HG03457 (cell line): ENCODE measurements around the gene SPOCK1.

Source experiments
- ATAC-seq: cut with Tn5 transposase; IDR thresholded peaks from one replicate; pipeline ENCODE4 v1.9.1; 2021; ENCODE audit warnings: moderate number of reproducible peaks; ENCODE audit not compliant: unreplicated experiment

The SPOCK1 gene

GRCh38 chr5:137037848-137038247 is 461.3 kb downstream of the SPOCK1 start:
- no peak for ATAC-seq

- ATAC-seq, result no peak
Observed at GRCh38 chr5:137036640-137037039, 462.5 kb downstream of the SPOCK1 start.

- ATAC-seq, result no peak
Observed at GRCh38 chr5:137035480-137035878, 463.6 kb downstream of the SPOCK1 start.

GRCh38 chr5:137034764-137035479 is 464.2 kb downstream of the SPOCK1 start:
- no peak for ATAC-seq

GRCh38 chr5:137034213-137034612 is 464.9 kb downstream of the SPOCK1 start:
- no peak for ATAC-seq

GRCh38 chr5:137032929-137033328 is 466.2 kb downstream of the SPOCK1 start:
- ATAC-seq, result no peak

GRCh38 chr5:137027758-137028157 is 471.4 kb downstream of the SPOCK1 start:
- no peak for ATAC-seq

- ATAC-seq, result no peak
Observed at GRCh38 chr5:137026296-137026695, 472.8 kb downstream of the SPOCK1 start.

- ATAC-seq, result no peak
Observed at GRCh38 chr5:137024044-137024443, 475.1 kb downstream of the SPOCK1 start.

GRCh38 chr5:137023371-137023770 is 475.8 kb downstream of the SPOCK1 start:
- ATAC-seq, result no peak

- no peak for ATAC-seq
Observed at GRCh38 chr5:137022725-137023124, 476.4 kb downstream of the SPOCK1 start.

GRCh38 chr5:137022043-137022442 is 477.1 kb downstream of the SPOCK1 start:
- no peak for ATAC-seq

GRCh38 chr5:137019229-137019628 is 479.9 kb downstream of the SPOCK1 start:
- ATAC-seq, result no peak

GRCh38 chr5:137016783-137017324 is 482.3 kb downstream of the SPOCK1 start:
- no peak for ATAC-seq

- no peak for ATAC-seq
Observed at GRCh38 chr5:137015540-137016116, 483.5 kb downstream of the SPOCK1 start.

GRCh38 chr5:137014731-137015130 is 484.4 kb downstream of the SPOCK1 start:
- ATAC-seq, result no peak

GRCh38 chr5:137010226-137010625 is 488.9 kb downstream of the SPOCK1 start:
- ATAC-seq, result no peak

GRCh38 chr5:137004279-137004678 is 494.8 kb downstream of the SPOCK1 start:
- no peak for ATAC-seq

- ATAC-seq, result no peak
Observed at GRCh38 chr5:137001026-137001569, 498.0 kb downstream of the SPOCK1 start.

- no peak for ATAC-seq
Observed at GRCh38 chr5:136999787-137000186, 499.3 kb downstream of the SPOCK1 start.

- no peak for ATAC-seq
Observed at GRCh38 chr5:136998854-136999357, 500.2 kb downstream of the SPOCK1 start.

GRCh38 chr5:136994154-136994553 is 505.0 kb downstream of the SPOCK1 start:
- no peak for ATAC-seq
